Body of pancreas (tissue), 4 donors: Measurements from ENCODE around the gene MED25.

Experiments used
- POLR2A ChIP-seq, 3 donors: fragments of 450-650 bp; IDR thresholded peaks; one replicate each; pipeline ENCODE4 v1.6.1; 2016; ENCODE audit warnings: antibody characterized with exemption in 3 of 3, mild to moderate bottlenecking in 2 of 3
- TF ChIP-seq, protein P1 (sequence below), 7 experiments: fragments of 450-650 bp in 4 of 7; fragments of 200-600 bp in 3 of 7; sonication (generic) in 3 of 7; IDR thresholded peaks; one replicate each; pipeline ENCODE4 v1.5.1; 2016 to 2019; ENCODE audit warnings: antibody characterized with exemption in 7 of 7

DNA sequence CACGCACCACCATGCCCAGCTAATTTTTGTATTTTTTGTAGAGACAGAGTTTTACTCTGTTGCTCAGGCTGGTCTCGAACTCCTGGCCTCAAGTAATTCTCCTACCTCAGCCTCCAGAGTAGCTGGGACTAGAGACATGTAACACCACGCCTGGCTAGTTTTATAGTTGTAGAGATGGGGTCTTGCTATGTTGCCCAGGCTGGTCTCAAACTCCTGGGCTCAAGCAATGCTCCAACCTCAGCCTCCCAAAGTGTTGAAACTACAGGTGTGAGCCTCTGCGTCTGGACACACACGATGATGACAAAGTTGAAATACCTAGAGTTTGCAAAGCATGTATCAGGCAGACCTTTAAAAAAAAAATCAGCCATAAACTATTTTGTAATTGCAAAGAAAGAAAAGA is 28.3 kb downstream of the MED25 start:
- no peak for TF ChIP-seq POLR2A (IDR thresholded peaks at IDR 0.05)
- TF ChIP-seq, protein P1, sequence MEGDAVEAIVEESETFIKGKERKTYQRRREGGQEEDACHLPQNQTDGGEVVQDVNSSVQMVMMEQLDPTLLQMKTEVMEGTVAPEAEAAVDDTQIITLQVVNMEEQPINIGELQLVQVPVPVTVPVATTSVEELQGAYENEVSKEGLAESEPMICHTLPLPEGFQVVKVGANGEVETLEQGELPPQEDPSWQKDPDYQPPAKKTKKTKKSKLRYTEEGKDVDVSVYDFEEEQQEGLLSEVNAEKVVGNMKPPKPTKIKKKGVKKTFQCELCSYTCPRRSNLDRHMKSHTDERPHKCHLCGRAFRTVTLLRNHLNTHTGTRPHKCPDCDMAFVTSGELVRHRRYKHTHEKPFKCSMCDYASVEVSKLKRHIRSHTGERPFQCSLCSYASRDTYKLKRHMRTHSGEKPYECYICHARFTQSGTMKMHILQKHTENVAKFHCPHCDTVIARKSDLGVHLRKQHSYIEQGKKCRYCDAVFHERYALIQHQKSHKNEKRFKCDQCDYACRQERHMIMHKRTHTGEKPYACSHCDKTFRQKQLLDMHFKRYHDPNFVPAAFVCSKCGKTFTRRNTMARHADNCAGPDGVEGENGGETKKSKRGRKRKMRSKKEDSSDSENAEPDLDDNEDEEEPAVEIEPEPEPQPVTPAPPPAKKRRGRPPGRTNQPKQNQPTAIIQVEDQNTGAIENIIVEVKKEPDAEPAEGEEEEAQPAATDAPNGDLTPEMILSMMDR (IDR thresholded peaks at IDR 0.05): no peak
